SW 1271 (cell line): Measurements from ENCODE around the gene COP1.

Experiments used
- DNase-seq, 2 experiments: peaks; one replicate each; lab custom pipeline; 2025; lab: John Stamatoyannopoulos, UW

COP1 gene

DNA sequence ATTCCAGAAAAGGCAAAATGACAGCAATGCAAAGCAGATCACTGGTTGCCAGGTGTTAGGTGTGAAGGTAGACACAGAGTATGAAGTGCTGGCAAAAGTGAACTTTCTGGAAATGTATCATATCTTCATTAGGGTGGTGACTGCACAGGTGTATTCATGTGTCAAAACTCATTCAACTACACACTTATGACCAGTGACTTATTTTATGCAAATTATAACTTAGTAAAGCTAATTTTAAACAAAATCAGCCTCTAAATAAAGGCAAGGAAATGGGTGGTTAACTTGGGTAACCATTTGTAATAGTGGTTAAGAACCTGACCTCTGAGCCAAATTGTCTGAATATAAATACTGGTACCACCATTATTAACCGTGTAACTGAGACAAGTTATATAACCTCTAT lies 7.4 kb downstream of the COP1 start:
- no peak for DNase-seq

GRCh38 chr1:176198413-176198812 lies 8.7 kb downstream of the COP1 start:
- DNase-seq, result no peak

DNA sequence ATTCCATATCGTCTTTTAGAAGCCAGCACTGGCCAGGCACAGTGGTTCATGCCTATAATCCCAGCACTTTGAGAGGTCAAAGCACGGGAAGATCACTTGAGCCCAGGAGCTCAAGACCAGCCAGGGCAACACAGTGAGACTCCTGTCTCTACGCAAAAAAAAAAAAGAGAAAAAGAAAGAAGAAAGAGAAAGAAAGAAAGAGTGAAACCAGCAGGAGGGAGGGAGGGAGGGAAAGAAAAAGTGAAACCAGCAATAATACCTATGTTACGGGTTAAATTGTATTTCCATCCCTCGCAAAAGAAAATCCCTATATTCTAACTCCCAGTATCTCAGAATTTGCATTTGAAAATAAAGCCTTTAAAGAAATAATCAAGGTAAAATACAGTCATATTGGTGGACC lies 10.4 kb downstream of the COP1 start:
- no peak for DNase-seq

GRCh38 chr1:176195547-176195946 lies 11.5 kb downstream of the COP1 start:
- DNase-seq, result no peak

GRCh38 chr1:176193663-176194062 lies 13.4 kb downstream of the COP1 start:
- no peak for DNase-seq

DNA sequence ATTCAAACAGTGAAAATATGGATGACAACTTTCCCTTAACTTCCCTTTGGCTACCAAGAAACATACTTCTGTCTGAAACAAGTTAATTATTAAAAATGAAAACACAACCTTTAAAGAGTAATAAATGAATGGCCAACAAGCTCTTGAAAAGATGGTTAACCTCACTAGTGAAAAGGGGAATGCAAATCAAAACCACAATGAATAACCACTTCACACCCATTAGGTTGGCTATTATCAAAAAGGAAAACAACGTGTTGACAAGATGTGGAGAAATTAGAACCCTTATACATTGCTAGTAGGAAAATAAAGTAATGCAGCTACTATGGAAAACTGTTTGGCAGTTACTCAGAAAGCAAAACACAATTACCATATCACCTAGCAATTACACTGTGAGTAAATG lies 14.1 kb downstream of the COP1 start:
- DNase-seq, result no peak

DNA sequence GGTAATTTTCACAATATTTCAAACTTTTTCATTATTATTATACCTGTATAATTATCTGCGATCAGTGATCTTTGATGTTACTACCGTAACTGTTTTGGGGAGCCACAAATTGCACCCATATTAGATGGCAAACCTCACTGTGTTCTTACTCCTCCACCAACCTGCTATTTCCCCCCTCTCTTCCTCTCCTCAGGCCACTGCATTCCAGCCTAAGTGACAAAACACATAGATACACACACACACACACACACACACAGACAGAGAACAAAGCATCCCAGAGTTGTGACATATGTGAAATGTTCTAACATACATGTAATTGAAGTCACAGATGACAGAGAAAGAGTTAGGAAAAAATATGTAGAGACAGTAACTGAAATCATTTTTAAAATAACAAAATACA lies 18.5 kb downstream of the COP1 start:
- no peak for DNase-seq

GRCh38 chr1:176187001-176187400 lies 20.1 kb downstream of the COP1 start:
- no peak for DNase-seq

GRCh38 chr1:176183618-176184017 lies 23.5 kb downstream of the COP1 start:
- DNase-seq, result no peak

GRCh38 chr1:176178316-176178715 lies 28.8 kb downstream of the COP1 start:
- DNase-seq, result no peak

GRCh38 chr1:176177764-176178163 lies 29.3 kb downstream of the COP1 start:
- no peak for DNase-seq

DNA sequence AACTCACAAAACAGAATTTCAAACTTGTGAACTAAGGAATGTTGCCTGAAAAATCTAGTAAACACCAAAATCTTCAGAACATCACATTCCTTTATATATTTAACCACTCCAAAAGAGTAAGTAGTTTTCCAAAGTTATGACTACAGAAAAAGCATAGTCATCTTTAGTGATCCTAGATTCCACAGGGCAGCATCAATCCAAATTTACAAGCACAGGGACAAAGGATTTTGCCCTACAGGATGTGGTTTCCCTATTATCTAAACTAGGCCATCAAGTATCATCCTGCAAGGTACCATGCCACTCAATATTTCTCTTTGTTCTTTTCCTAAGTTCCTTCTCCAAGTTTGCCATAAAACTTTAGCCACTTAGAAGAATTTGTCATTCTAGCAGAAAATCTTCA lies 33.0 kb downstream of the COP1 start:
- DNase-seq, result no peak

- DNase-seq, result no peak
These were observed 34.9 kb downstream of the COP1 start for GRCh38 chr1:176172215-176172614.

GRCh38 chr1:176167210-176167609 lies 39.9 kb downstream of the COP1 start:
- no peak for DNase-seq

DNA sequence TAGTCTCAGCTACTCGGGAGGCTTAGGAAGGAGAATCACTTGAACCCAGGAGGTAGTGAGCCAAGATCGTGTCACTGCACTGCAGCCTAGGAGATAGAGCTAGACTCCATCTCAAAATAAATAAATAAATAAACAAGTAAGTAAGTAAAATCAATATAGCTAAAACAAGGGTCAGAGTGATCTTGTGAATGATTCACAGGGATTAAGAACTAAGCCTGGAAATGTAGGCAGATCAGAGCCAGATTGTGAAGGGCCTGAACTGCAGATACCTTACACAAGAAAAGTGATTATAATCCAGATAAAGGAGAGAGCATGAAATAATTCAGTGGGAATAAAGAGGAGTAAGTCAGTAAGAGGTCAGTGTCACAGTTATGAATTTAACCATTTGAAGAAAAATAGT lies 41.5 kb downstream of the COP1 start:
- DNase-seq, result no peak

- DNase-seq, result no peak
These were observed 42.9 kb downstream of the COP1 start for GRCh38 chr1:176164014-176164678.

GRCh38 chr1:176159993-176160392 lies 47.1 kb downstream of the COP1 start:
- no peak for DNase-seq

DNA sequence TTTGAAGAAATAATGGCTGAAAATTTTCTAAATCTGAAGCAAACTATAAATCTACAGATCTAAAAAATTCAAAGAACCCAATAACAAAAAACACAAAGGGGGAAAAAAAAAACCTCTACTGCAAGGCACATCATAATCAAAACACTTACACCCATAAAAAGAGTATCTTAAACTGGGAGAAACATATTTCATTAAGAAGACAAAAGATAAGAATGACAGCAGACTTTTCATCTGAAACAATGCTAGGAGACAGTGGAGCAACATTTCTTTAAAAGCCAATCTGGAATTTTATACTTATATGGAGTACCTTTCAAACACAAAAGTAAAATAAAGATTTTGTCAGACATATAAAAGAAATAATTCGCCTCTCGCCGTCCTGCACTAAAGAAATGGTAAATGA lies 49.1 kb downstream of the COP1 start:
- no peak for DNase-seq

DNA sequence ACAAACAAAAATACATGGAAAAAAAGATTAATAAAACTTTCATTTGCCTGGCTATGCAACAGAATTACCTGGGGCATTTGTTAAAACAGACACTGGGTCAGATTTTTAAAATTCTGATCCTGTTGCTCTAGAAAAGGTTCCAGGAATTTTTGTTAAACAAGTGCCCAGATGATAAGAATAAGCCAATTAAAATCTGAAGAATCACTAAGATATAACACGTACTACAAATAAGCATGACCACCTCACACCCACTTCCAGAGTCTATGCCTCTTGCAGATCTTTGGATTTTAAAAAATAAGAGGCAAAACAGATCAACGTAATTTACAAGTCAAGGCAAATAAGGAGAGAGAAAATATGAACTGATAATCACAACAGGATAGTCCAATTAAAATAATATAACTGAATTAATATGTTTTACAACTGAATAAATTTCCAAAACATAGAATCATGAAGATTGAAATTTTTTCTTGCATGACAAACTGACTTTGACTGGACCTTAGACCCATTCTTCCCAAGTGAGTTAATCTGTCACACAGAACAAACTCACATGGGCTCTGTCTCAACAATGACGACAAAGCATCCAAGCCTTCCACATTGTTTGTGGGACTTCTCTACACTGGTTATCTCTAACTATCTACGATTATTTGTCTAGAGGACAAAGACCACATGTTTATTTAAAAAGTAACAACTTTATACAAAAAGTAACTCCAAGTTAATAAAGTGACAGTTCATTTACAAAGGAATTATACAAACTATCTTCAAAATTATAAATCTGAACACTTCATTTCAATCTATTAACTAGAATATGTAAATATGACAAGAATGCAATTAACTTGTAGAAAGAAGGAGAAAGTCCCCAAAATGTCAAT lies 56.9 kb downstream of the COP1 start:
- no peak for DNase-seq

GRCh38 chr1:176144526-176144925 lies 62.6 kb downstream of the COP1 start:
- DNase-seq, result no peak

- DNase-seq, result no peak
These were observed 64.1 kb downstream of the COP1 start for GRCh38 chr1:176142973-176143372.

DNA sequence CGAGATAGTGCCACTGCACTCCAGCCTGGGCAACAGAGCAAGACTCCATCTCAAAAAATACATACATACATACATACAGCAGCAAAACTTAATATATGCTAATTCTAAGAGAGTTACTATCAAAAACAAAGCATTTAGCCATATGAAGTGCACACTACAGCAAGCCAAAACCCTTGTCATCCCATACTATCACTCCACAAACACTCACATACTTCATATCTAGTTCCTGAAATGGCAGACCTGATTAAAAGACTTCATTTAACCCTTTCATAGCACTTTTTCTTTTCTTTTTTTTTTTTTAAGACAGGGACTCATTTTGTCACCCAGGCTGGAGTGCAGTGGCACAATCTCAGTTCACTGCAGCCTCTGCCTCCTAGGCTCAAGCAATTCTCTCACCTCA lies 65.6 kb downstream of the COP1 start:
- DNase-seq, result no peak

GRCh38 chr1:176136891-176137290 lies 70.2 kb downstream of the COP1 start:
- DNase-seq, result no peak

- DNase-seq, result no peak
These were observed 72.4 kb downstream of the COP1 start for GRCh38 chr1:176134666-176135065.
